K562 (cell line): Measurements from ENCODE around the gene KRT75. TPM values are rescaled to one million over a fixed set of nuclear protein-coding genes. Genes with fewer than 3 reads are reported as not detected.

Experiments
- KHSRP ChIP-seq: fragments of 450-650 bp; IDR thresholded peaks from 2 replicates; pipeline ENCODE4 v1.6.1; 2017
- PCBP1 ChIP-seq: fragments of 200-400 bp; formaldehyde crosslinking; IDR thresholded peaks from 2 replicates; pipeline ENCODE4 v1.6.1; 2018; ENCODE audit warnings: mild to moderate bottlenecking, low read depth, low read length; ENCODE audit not compliant: poor library complexity, severe bottlenecking
- YY1 ChIP-seq, 3 experiments: IDR thresholded peaks; 2 replicates each; pipeline ENCODE4 v1.6.1; 2011; ENCODE audit warnings: low read length in 2 of 3, mild to moderate bottlenecking in 2 of 3, moderate library complexity in 2 of 3, borderline replicate concordance in 1 of 3, control low read depth in 1 of 3, low read depth in 1 of 3; ENCODE audit not compliant: insufficient read depth in 3 of 3, insufficient replicate concordance in 2 of 3, control insufficient read depth in 1 of 3, insufficient read length in 1 of 3; ENCODE audit errors: extremely low read depth in 1 of 3
- ZNF75A ChIP-seq: fragments of 450-650 bp; formaldehyde crosslinking; IDR thresholded peaks from 2 replicates; pipeline ENCODE4 v1.4.0; 2020; ENCODE audit warnings: mild to moderate bottlenecking
- polyA plus RNA-seq, 8 experiments: library from polyadenylated mRNA; depleted of rRNA in 4 of 8; stranded (reverse) in 5 of 8; unstranded in 3 of 8; fragments of >200 nt; fragmentation: Nextera tagmentation in 2 of 8; fragmentation: Illumina TruSeq in 1 of 8; extraction: Ambion mirVana in 2 of 8; extraction: Trizol in 1 of 8; gene quantifications; 2 replicates each; pipeline versions ENCODE4 v1.2.1 to v1.2.3, GENCODE V29; 2011 to 2014; ENCODE audit warnings: inconsistent platforms in 1 of 8, missing spikeins in 1 of 8
- total RNA-seq, 7 experiments: library from RNA; depleted of rRNA in 6 of 7; stranded (reverse); fragments of >200 nt in 6 of 7; fragmentation: Illumina TruSeq in 2 of 7; extraction: Trizol in 2 of 7; gene quantifications; 2 replicates each; pipeline versions ENCODE4 v1.2.1 to v1.2.3, GENCODE V29; 2011 to 2021; ENCODE audit warnings: low replicate concordance in 1 of 7
- TF ChIP-seq, protein P1 (sequence below): sonication (generic); formaldehyde crosslinking; IDR thresholded peaks from 2 replicates; pipeline ENCODE4 v1.8.0; 2023; ENCODE audit warnings: missing genetic modification reagents, mild to moderate bottlenecking, borderline replicate concordance
- TF ChIP-seq, protein P2 (sequence below): fragments of 450-650 bp; formaldehyde crosslinking; IDR thresholded peaks from 2 replicates; pipeline ENCODE4 v1.4.0; 2020; ENCODE audit warnings: mild to moderate bottlenecking

KRT75 gene
- total and polyA plus RNA-seq, 9 of the 15 experiments (the other 6 are each of a cell fraction or from before 2014, with no cell fraction given), result not detected

DNA sequence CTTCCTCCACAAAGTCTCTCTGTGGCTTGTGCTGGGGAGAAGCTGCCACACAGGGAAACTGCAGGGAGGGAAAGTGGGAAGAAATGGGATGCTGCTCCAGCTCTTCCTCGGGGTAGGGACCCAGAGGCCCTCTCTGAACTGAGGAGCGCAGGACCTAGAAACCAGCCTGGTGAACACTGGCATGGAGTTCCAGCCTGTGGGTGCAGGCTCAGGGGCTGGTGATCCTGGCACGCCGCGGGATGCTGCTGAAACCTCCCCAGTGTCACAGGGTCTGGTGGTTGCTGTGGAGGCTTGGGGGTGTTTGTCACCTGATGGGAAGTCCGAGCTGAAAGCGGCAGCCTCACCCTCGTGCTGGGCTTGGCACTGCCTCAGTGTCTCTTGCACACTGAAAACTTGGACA is 5.2 kb upstream of the KRT75 start (continued):
- TF ChIP-seq, protein P1, sequence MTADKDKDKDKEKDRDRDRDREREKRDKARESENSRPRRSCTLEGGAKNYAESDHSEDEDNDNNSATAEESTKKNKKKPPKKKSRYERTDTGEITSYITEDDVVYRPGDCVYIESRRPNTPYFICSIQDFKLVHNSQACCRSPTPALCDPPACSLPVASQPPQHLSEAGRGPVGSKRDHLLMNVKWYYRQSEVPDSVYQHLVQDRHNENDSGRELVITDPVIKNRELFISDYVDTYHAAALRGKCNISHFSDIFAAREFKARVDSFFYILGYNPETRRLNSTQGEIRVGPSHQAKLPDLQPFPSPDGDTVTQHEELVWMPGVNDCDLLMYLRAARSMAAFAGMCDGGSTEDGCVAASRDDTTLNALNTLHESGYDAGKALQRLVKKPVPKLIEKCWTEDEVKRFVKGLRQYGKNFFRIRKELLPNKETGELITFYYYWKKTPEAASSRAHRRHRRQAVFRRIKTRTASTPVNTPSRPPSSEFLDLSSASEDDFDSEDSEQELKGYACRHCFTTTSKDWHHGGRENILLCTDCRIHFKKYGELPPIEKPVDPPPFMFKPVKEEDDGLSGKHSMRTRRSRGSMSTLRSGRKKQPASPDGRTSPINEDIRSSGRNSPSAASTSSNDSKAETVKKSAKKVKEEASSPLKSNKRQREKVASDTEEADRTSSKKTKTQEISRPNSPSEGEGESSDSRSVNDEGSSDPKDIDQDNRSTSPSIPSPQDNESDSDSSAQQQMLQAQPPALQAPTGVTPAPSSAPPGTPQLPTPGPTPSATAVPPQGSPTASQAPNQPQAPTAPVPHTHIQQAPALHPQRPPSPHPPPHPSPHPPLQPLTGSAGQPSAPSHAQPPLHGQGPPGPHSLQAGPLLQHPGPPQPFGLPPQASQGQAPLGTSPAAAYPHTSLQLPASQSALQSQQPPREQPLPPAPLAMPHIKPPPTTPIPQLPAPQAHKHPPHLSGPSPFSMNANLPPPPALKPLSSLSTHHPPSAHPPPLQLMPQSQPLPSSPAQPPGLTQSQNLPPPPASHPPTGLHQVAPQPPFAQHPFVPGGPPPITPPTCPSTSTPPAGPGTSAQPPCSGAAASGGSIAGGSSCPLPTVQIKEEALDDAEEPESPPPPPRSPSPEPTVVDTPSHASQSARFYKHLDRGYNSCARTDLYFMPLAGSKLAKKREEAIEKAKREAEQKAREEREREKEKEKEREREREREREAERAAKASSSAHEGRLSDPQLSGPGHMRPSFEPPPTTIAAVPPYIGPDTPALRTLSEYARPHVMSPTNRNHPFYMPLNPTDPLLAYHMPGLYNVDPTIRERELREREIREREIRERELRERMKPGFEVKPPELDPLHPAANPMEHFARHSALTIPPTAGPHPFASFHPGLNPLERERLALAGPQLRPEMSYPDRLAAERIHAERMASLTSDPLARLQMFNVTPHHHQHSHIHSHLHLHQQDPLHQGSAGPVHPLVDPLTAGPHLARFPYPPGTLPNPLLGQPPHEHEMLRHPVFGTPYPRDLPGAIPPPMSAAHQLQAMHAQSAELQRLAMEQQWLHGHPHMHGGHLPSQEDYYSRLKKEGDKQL (CRISPR knock-in tag), result no peak
- TF ChIP-seq ZNF75A (CRISPR knock-in tag), result no peak
- TF ChIP-seq YY1 (IDR thresholded peaks at IDR 0.05; ENCODE audit: borderline replicate concordance in 1 of 3, control insufficient read depth in 1 of 3, extremely low read depth in 1 of 3, insufficient read depth in 3 of 3, insufficient read length in 1 of 3, insufficient replicate concordance in 2 of 3, low read depth in 1 of 3, low read length in 2 of 3), result no peak
- no peak for TF ChIP-seq KHSRP
- TF ChIP-seq, protein P2, sequence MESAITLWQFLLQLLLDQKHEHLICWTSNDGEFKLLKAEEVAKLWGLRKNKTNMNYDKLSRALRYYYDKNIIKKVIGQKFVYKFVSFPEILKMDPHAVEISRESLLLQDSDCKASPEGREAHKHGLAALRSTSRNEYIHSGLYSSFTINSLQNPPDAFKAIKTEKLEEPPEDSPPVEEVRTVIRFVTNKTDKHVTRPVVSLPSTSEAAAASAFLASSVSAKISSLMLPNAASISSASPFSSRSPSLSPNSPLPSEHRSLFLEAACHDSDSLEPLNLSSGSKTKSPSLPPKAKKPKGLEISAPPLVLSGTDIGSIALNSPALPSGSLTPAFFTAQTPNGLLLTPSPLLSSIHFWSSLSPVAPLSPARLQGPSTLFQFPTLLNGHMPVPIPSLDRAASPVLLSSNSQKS (CRISPR knock-in tag), result no peak
- TF ChIP-seq PCBP1, result no peak
